ENCODE measurements around the gene RMND1. TPM values are rescaled to one million over a fixed set of nuclear protein-coding genes. Genes with fewer than 3 reads are reported as not detected.
A peak's percentile ranks its signal among the peaks of the same experiment; 100 is the strongest.

RMND1 gene
- total RNA-seq, 1 donor from 2014 or later: 18.5 TPM

GRCh38 chr6:151431337-151431736 lies 20.6 kb downstream of the RMND1 start:
- Mint-ChIP-seq H3K36me3 (ENCODE audit: low read depth) (peaks cover 38% of the 10 kb centered on the region), H3K27ac (no peak overlapping the region), H3K4me3 (ENCODE audit: low read depth) (no peak overlapping the region), H3K27me3 (ENCODE audit: low read depth) (no peaks in the 10 kb centered on the region), H3K4me1 (ENCODE audit: low read depth) (peaks cover 2% of the 10 kb centered on the region), H3K9me3 (no peaks in the 10 kb centered on the region)
- intact Hi-C loops (cut with micrococcal nuclease): no loop called here
- DNase-seq (ENCODE audit: low spot score): no peak

GRCh38 chr6:151430886-151431285 lies 21.0 kb downstream of the RMND1 start:
- intact Hi-C loops (cut with micrococcal nuclease): no loop called here
- H3K27ac Mint-ChIP-seq: no peak overlapping the region
- H3K36me3 Mint-ChIP-seq (ENCODE audit: low read depth): peaks cover 43% of the 10 kb centered on the region
- H3K4me3 Mint-ChIP-seq (ENCODE audit: low read depth): no peak overlapping the region
- H3K4me1 Mint-ChIP-seq (ENCODE audit: low read depth): no peaks in the 10 kb centered on the region
- H3K27me3 Mint-ChIP-seq (ENCODE audit: low read depth): no peaks in the 10 kb centered on the region
- no peaks in the 10 kb centered on the region for H3K9me3 Mint-ChIP-seq
- DNase-seq (ENCODE audit: low spot score): no peak

GRCh38 chr6:151428093-151428735 lies 23.7 kb downstream of the RMND1 start:
- intact Hi-C loops (cut with micrococcal nuclease): no loop called here
- H3K36me3 Mint-ChIP-seq (ENCODE audit: low read depth): peaks cover 57% of the 10 kb centered on the region

GRCh38 chr6:151425561-151425960 lies 26.4 kb downstream of the RMND1 start:
- no peaks in the 10 kb centered on the region for H3K9me3 Mint-ChIP-seq
- intact Hi-C loops (cut with micrococcal nuclease): no loop called here
- no peak overlapping the region for H3K4me3 Mint-ChIP-seq (ENCODE audit: low read depth)
- H3K27ac Mint-ChIP-seq: no peak overlapping the region
- no peaks in the 10 kb centered on the region for H3K27me3 Mint-ChIP-seq (ENCODE audit: low read depth)
- H3K36me3 Mint-ChIP-seq (ENCODE audit: low read depth): peaks cover 44% of the 10 kb centered on the region
- H3K4me1 Mint-ChIP-seq (ENCODE audit: low read depth): no peaks in the 10 kb centered on the region
- no peak for DNase-seq (ENCODE audit: low spot score)

More at GRCh38 chr6:151428093-151428735, 23.7 kb downstream of the RMND1 start:
- no peaks in the 10 kb centered on the region for H3K27me3 Mint-ChIP-seq (ENCODE audit: low read depth)
- no peak overlapping the region for H3K27ac Mint-ChIP-seq
- no peak for DNase-seq (ENCODE audit: low spot score)
- H3K4me1 Mint-ChIP-seq (ENCODE audit: low read depth): no peaks in the 10 kb centered on the region
- no peaks in the 10 kb centered on the region for H3K9me3 Mint-ChIP-seq
- no peak overlapping the region for H3K4me3 Mint-ChIP-seq (ENCODE audit: low read depth)

GRCh38 chr6:151422981-151423380 lies 28.9 kb downstream of the RMND1 start:
- Mint-ChIP-seq H3K4me1 (ENCODE audit: low read depth) (no peaks in the 10 kb centered on the region), H3K27ac (no peak overlapping the region), H3K36me3 (ENCODE audit: low read depth) (peaks cover 32% of the 10 kb centered on the region), H3K4me3 (ENCODE audit: low read depth) (no peak overlapping the region), H3K27me3 (ENCODE audit: low read depth) (no peaks in the 10 kb centered on the region), H3K9me3 (no peaks in the 10 kb centered on the region)
- DNase-seq (ENCODE audit: low spot score): no peak
- intact Hi-C loops (cut with micrococcal nuclease): no loop called here

- no peaks in the 10 kb centered on the region for H3K27me3 Mint-ChIP-seq (ENCODE audit: low read depth)
- H3K36me3 Mint-ChIP-seq (ENCODE audit: low read depth): peaks cover 54% of the 10 kb centered on the region
Measured at GRCh38 chr6:151417477-151417876, 34.4 kb downstream of the RMND1 start.

GRCh38 chr6:151414641-151415260 lies 37.2 kb downstream of the RMND1 start:
- peaks cover 12% of the 10 kb centered on the region for H3K4me1 Mint-ChIP-seq (ENCODE audit: low read depth)
- intact Hi-C loops (cut with micrococcal nuclease): no loop called here
- peaks cover 65% of the 10 kb centered on the region for H3K36me3 Mint-ChIP-seq (ENCODE audit: low read depth)
- H3K4me3 Mint-ChIP-seq (ENCODE audit: low read depth): no peak overlapping the region
- H3K27me3 Mint-ChIP-seq (ENCODE audit: low read depth): no peaks in the 10 kb centered on the region
- DNase-seq (ENCODE audit: low spot score): no peak
- H3K9me3 Mint-ChIP-seq: peaks cover 18% of the 10 kb centered on the region
- no peak overlapping the region for H3K27ac Mint-ChIP-seq

More at GRCh38 chr6:151417477-151417876, 34.4 kb downstream of the RMND1 start:
- H3K27ac Mint-ChIP-seq: no peak overlapping the region
- intact Hi-C loops (cut with micrococcal nuclease): no loop called here
- H3K4me1 Mint-ChIP-seq (ENCODE audit: low read depth): peaks cover 12% of the 10 kb centered on the region
- peaks cover 17% of the 10 kb centered on the region for H3K9me3 Mint-ChIP-seq
- DNase-seq (ENCODE audit: low spot score): no peak
- no peak overlapping the region for H3K4me3 Mint-ChIP-seq (ENCODE audit: low read depth)

- DNase-seq (ENCODE audit: low spot score): peak; percentile 52
- Mint-ChIP-seq H3K36me3 (ENCODE audit: low read depth) (peaks cover 73% of the 10 kb centered on the region), H3K4me1 (ENCODE audit: low read depth) (peaks cover 12% of the 10 kb centered on the region), H3K27ac (no peak overlapping the region), H3K27me3 (ENCODE audit: low read depth) (no peaks in the 10 kb centered on the region), H3K4me3 (ENCODE audit: low read depth) (no peak overlapping the region), H3K9me3 (peaks cover 18% of the 10 kb centered on the region)
- intact Hi-C loops (cut with micrococcal nuclease): no loop called here
Measured at GRCh38 chr6:151413372-151414145, 38.4 kb downstream of the RMND1 start.

GRCh38 chr6:151412909-151413308 lies 39.0 kb downstream of the RMND1 start:
- H3K27ac Mint-ChIP-seq: no peak overlapping the region
- no peak for DNase-seq (ENCODE audit: low spot score)
- H3K27me3 Mint-ChIP-seq (ENCODE audit: low read depth): no peaks in the 10 kb centered on the region
- peaks cover 18% of the 10 kb centered on the region for H3K9me3 Mint-ChIP-seq
- peaks cover 12% of the 10 kb centered on the region for H3K4me1 Mint-ChIP-seq (ENCODE audit: low read depth)
- intact Hi-C loops (cut with micrococcal nuclease): no loop called here
- no peak overlapping the region for H3K4me3 Mint-ChIP-seq (ENCODE audit: low read depth)
- peaks cover 71% of the 10 kb centered on the region for H3K36me3 Mint-ChIP-seq (ENCODE audit: low read depth)

- H3K9me3 Mint-ChIP-seq: peaks cover 15% of the 10 kb centered on the region
- intact Hi-C loops (cut with micrococcal nuclease): loop anchor here (5.0 kb wide), 1 partner anchor 68 kb away; no protein-coding TSS in a partner anchor
- no peaks in the 10 kb centered on the region for H3K27me3 Mint-ChIP-seq (ENCODE audit: low read depth)
- H3K4me1 Mint-ChIP-seq (ENCODE audit: low read depth): peaks cover 12% of the 10 kb centered on the region
- H3K27ac Mint-ChIP-seq: no peak overlapping the region
- H3K4me3 Mint-ChIP-seq (ENCODE audit: low read depth): no peak overlapping the region
- H3K36me3 Mint-ChIP-seq (ENCODE audit: low read depth): peaks cover 60% of the 10 kb centered on the region
- DNase-seq (ENCODE audit: low spot score): no peak
Measured at GRCh38 chr6:151409679-151410078, 42.2 kb downstream of the RMND1 start.

GRCh38 chr6:151409260-151409659 lies 42.7 kb downstream of the RMND1 start:
- H3K27ac Mint-ChIP-seq: no peak overlapping the region
- H3K36me3 Mint-ChIP-seq (ENCODE audit: low read depth): peaks cover 59% of the 10 kb centered on the region
- no peak for DNase-seq (ENCODE audit: low spot score)
- H3K4me1 Mint-ChIP-seq (ENCODE audit: low read depth): peaks cover 8% of the 10 kb centered on the region
- intact Hi-C loops (cut with micrococcal nuclease): loop anchor here (5.0 kb wide), 1 partner anchor 68 kb away; no protein-coding TSS in a partner anchor
- peaks cover 12% of the 10 kb centered on the region for H3K9me3 Mint-ChIP-seq
- H3K4me3 Mint-ChIP-seq (ENCODE audit: low read depth): no peak overlapping the region
- H3K27me3 Mint-ChIP-seq (ENCODE audit: low read depth): no peaks in the 10 kb centered on the region

- DNase-seq (ENCODE audit: low spot score): no peak
- Mint-ChIP-seq H3K4me1 (ENCODE audit: low read depth) (peaks cover 5% of the 10 kb centered on the region), H3K36me3 (ENCODE audit: low read depth) (peaks cover 55% of the 10 kb centered on the region), H3K27ac (no peak overlapping the region), H3K9me3 (peaks cover 10% of the 10 kb centered on the region), H3K4me3 (ENCODE audit: low read depth) (no peak overlapping the region), H3K27me3 (ENCODE audit: low read depth) (no peaks in the 10 kb centered on the region)
- intact Hi-C loops (cut with micrococcal nuclease): loop anchor here (5.0 kb wide), 1 partner anchor 68 kb away; no protein-coding TSS in a partner anchor
Measured at GRCh38 chr6:151408858-151409257, 43.1 kb downstream of the RMND1 start.

- Mint-ChIP-seq H3K4me1 (ENCODE audit: low read depth) (peaks cover 25% of the 10 kb centered on the region), H3K36me3 (ENCODE audit: low read depth) (peaks cover 41% of the 10 kb centered on the region), H3K4me3 (ENCODE audit: low read depth) (no peak overlapping the region), H3K27ac (no peak overlapping the region), H3K27me3 (ENCODE audit: low read depth) (no peaks in the 10 kb centered on the region), H3K9me3 (no peaks in the 10 kb centered on the region)
- intact Hi-C loops (cut with micrococcal nuclease): no loop called here
- DNase-seq (ENCODE audit: low spot score): no peak
Measured at GRCh38 chr6:151403919-151404308, 48.0 kb downstream of the RMND1 start.
